GM18907 (cell line): ENCODE data around the gene C4orf50.
"Not testable (repeated sequence)": the region's sequence is repeated elsewhere in the genome, so short reads cannot be mapped to it uniquely, and the experiment has no call there.

Experiments
- ATAC-seq: cut with Tn5 transposase; IDR thresholded peaks from one replicate; pipeline ENCODE4 v1.9.1; 2021; ENCODE audit warnings: mild to moderate bottlenecking, moderate library complexity; ENCODE audit not compliant: unreplicated experiment

The C4orf50 gene

GRCh38 chr4:6019316-6020263 lies 1.4 kb upstream of the C4orf50 start:
- ATAC-seq, result peak; percentile 58

GRCh38 chr4:6017800-6018199 lies 431 bp downstream of the C4orf50 start:
- no peak for ATAC-seq

- no peak for ATAC-seq
Observed at GRCh38 chr4:6017030-6017429, 1.2 kb downstream of the C4orf50 start.

GRCh38 chr4:6013564-6013963 lies 4.7 kb downstream of the C4orf50 start:
- ATAC-seq, result no peak

GRCh38 chr4:6012200-6012599 lies 6.0 kb downstream of the C4orf50 start:
- no peak for ATAC-seq

GRCh38 chr4:6011686-6012085 lies 6.5 kb downstream of the C4orf50 start:
- ATAC-seq, result no peak

- ATAC-seq, result no peak
Observed at GRCh38 chr4:6011271-6011671, 7.0 kb downstream of the C4orf50 start.

- no peak for ATAC-seq
Observed at GRCh38 chr4:6010789-6011188, 7.4 kb downstream of the C4orf50 start.

GRCh38 chr4:6009452-6009851 lies 8.8 kb downstream of the C4orf50 start:
- no peak for ATAC-seq

GRCh38 chr4:6008766-6009385 lies 9.4 kb downstream of the C4orf50 start:
- no peak for ATAC-seq

GRCh38 chr4:6008092-6008551 lies 10.1 kb downstream of the C4orf50 start:
- no peak for ATAC-seq

GRCh38 chr4:6005175-6005574 lies 13.1 kb downstream of the C4orf50 start:
- ATAC-seq, result no peak

- not testable (repeated sequence) for ATAC-seq
Observed at GRCh38 chr4:6003485-6003884, 14.7 kb downstream of the C4orf50 start.

- no peak for ATAC-seq
Observed at GRCh38 chr4:6002926-6003325, 15.3 kb downstream of the C4orf50 start.

- ATAC-seq, result no peak
Observed at GRCh38 chr4:6002492-6002833, 15.8 kb downstream of the C4orf50 start.

GRCh38 chr4:6001680-6002491 lies 16.3 kb downstream of the C4orf50 start:
- no peak for ATAC-seq

- no peak for ATAC-seq
Observed at GRCh38 chr4:5999830-6000365, 18.3 kb downstream of the C4orf50 start.

- ATAC-seq, result no peak
Observed at GRCh38 chr4:5999356-5999755, 18.9 kb downstream of the C4orf50 start.

- peak; percentile 74 for ATAC-seq
Observed at GRCh38 chr4:5998333-5998936, 19.8 kb downstream of the C4orf50 start.

GRCh38 chr4:5996641-5997040 lies 21.6 kb downstream of the C4orf50 start:
- ATAC-seq, result no peak
